GM12878 (cell line): Measurements from ENCODE around the gene SNAI3. TPM values are rescaled to one million over a fixed set of nuclear protein-coding genes. Genes with fewer than 3 reads are reported as not detected.

Experiments
- ATAC-seq: fragments of 200-7000 bp; cut with Tn5 transposase; 3 replicates; pipeline ENCODE4 v1.9.1; 2020; ENCODE audit warnings: mild to moderate bottlenecking, moderate library complexity
- BruUV-seq: library from RNA; stranded (reverse); fragments of 400-500 nt; replicated peaks from 2 replicates; lab custom pipeline; 2021; lab: Mats Ljungman, UMichigan
- CTCF ChIA-PET: fragments of 300-600 bp; sonication (Branson Sonifier 250); formaldehyde crosslinking; extraction: SDS; loops from one replicate; lab custom pipeline; 2021; ENCODE audit warnings: inconsistent platforms; lab: Yijun Ruan, JAX
- POLR2A ChIA-PET: fragments of 350-600 bp; formaldehyde crosslinking; extraction: SDS; loops from one replicate; lab custom pipeline; 2021; ENCODE audit warnings: inconsistent platforms; lab: Charles Lee
- RAD21 ChIA-PET: fragments of 300-600 bp; sonication (Branson Sonifier 250); formaldehyde crosslinking; loops from one replicate; lab custom pipeline; 2023; ENCODE audit warnings: antibody characterized with exemption; ENCODE audit not compliant: unreplicated experiment; lab: Charles Lee
- SMC1A ChIA-PET: fragments of 300-600 bp; sonication (Branson Sonifier 250); formaldehyde crosslinking; loops from one replicate; lab custom pipeline; 2023; ENCODE audit not compliant: unreplicated experiment, uncharacterized antibody; lab: Charles Lee
- DNase-seq: peaks from one replicate; pipeline ENCODE4 v3.0.0-alpha.2; 2011; ENCODE audit warnings: low read depth, low spot score
- FAIRE-seq: peaks from 3 replicates; lab custom pipeline; 2011; peaks lifted over from hg19 to GRCh38; lab: Jason Lieb, UNC
- H2AFZ ChIP-seq: 2 replicates; pipeline ENCODE4 v1.6.0; 2011; ENCODE audit warnings: low read depth, low read length, control low read depth; ENCODE audit not compliant: control insufficient read depth
- H3K27ac ChIP-seq: 2 replicates; pipeline ENCODE4 v1.5.1; 2011; ENCODE audit warnings: control low read depth; ENCODE audit not compliant: control insufficient read depth, insufficient read depth
- H3K27me3 ChIP-seq, 2 experiments: replicated peaks in 1 of 2; 2 replicates each; pipeline versions ENCODE4 v1.6.0 to v1.6.1; 2011; ENCODE audit warnings: low read length in 1 of 2; ENCODE audit not compliant: control insufficient read depth in 2 of 2, insufficient read depth in 2 of 2
- H3K36me3 ChIP-seq, 2 experiments: 2 replicates each; pipeline ENCODE4 v1.5.1; 2011; ENCODE audit warnings: low read length in 1 of 2; ENCODE audit not compliant: control insufficient read depth in 2 of 2, insufficient read depth in 2 of 2
- H3K4me1 ChIP-seq: 2 replicates; pipeline ENCODE4 v1.6.1; 2011; ENCODE audit warnings: mild to moderate bottlenecking, low read length, moderate library complexity, mixed read lengths; ENCODE audit not compliant: control insufficient read depth, insufficient read depth
- H3K4me2 ChIP-seq: 2 replicates; pipeline ENCODE4 v1.6.0; 2011; ENCODE audit warnings: control low read depth; ENCODE audit not compliant: control insufficient read depth, insufficient read depth
- H3K4me3 ChIP-seq: fragments of 200-600 bp; sonication (generic); 2 replicates; pipeline ENCODE4 v1.5.1; 2016
- H3K79me2 ChIP-seq: 2 replicates; pipeline ENCODE4 v1.6.0; 2011; ENCODE audit warnings: low read length; ENCODE audit not compliant: control insufficient read depth, insufficient read depth
- H3K9ac ChIP-seq: 2 replicates; pipeline ENCODE4 v1.8.0; 2011; ENCODE audit warnings: low read length, control low read depth, mixed read lengths; ENCODE audit not compliant: control insufficient read depth, insufficient read depth
- H3K9me3 ChIP-seq: replicated peaks from 3 replicates; pipeline ENCODE4 v1.5.1; 2011; ENCODE audit warnings: mild to moderate bottlenecking, low read length; ENCODE audit not compliant: control insufficient read depth, insufficient read depth
- H4K20me1 ChIP-seq: 2 replicates; pipeline ENCODE4 v1.6.0; 2011; ENCODE audit not compliant: control insufficient read depth, insufficient read depth
- CHD1 ChIP-seq: IDR thresholded peaks from 2 replicates; pipeline ENCODE4 v1.6.1; 2012; ENCODE audit warnings: low read depth, low read length, improper control_type of control experiment
- RFX5 ChIP-seq: IDR thresholded peaks from 2 replicates; pipeline ENCODE4 v1.6.1; 2011; ENCODE audit warnings: low read depth, low read length, improper control_type of control experiment
- TARDBP ChIP-seq: IDR thresholded peaks from 2 replicates; pipeline ENCODE4 v1.6.1; 2016; ENCODE audit warnings: borderline replicate concordance
- YY1 ChIP-seq: IDR thresholded peaks from 2 replicates; pipeline ENCODE4 v1.6.1; 2011; ENCODE audit warnings: low read depth, mild to moderate bottlenecking, low read length
- ZBTB33 ChIP-seq: fragments of 450-650 bp; IDR thresholded peaks from 2 replicates; pipeline ENCODE4 v1.6.1; 2017; ENCODE audit warnings: mild to moderate bottlenecking
- WGBS: methylation state at CpG from one replicate; pipeline ENCODE4 v1.1.6; 2016; ENCODE audit warnings: low lambda C conversion rate; ENCODE audit not compliant: insufficient replicate concordance, insufficient coverage; ENCODE audit errors: missing lambda C conversion rate; 5-methylcytosine and 5-hydroxymethylcytosine counted together
- in situ Hi-C: fragments of 300-500 bp; cut with MboI; formaldehyde crosslinking; loops from 9 replicates; pipeline ENCODE4 v1.14.3; 2018; ENCODE audit warnings: mixed read lengths
- intact Hi-C: fragments of 100-400 bp; cut with micrococcal nuclease; formaldehyde crosslinking; loops from one replicate; pipeline ENCODE4 v1.14.2; 2022; ENCODE audit not compliant: unreplicated experiment
- polyA plus RNA-seq, 11 experiments: library from polyadenylated mRNA; depleted of rRNA in 4 of 11; unstranded in 6 of 11; stranded (reverse) in 5 of 11; fragments of >200 nt; fragmentation: Nextera tagmentation in 4 of 11; fragmentation: Illumina TruSeq in 1 of 11; extraction: Ambion mirVana in 4 of 11; extraction: Trizol in 1 of 11; gene quantifications; 1 replicate in 1 of 11; 2 replicates in 10 of 11; pipeline versions ENCODE4 v1.2.1 to v1.2.3, GENCODE V29; 2011 to 2016; ENCODE audit warnings: inconsistent platforms in 2 of 11, missing spikeins in 2 of 11, low read depth in 1 of 11
- total RNA-seq, 4 experiments: library from RNA; depleted of rRNA in 3 of 4; stranded (reverse); fragments of >200 nt in 3 of 4; fragmentation: Illumina TruSeq in 1 of 4; extraction: Trizol in 1 of 4; gene quantifications; 2 replicates each; pipeline versions ENCODE4 v1.2.1 to v1.2.3, GENCODE V29; 2013 to 2021

Gene SNAI3
- total and polyA plus RNA-seq, 10 of the 15 experiments (the other 5 are each of a cell fraction or from before 2014, with no cell fraction given): 0.21 to 7.4 (median 3.0) TPM

GRCh38 chr16:88700322-88700635 is 14.0 kb upstream of the SNAI3 start:
- no peaks in the 10 kb centered on the region for H3K27me3 ChIP-seq
- no peaks in the 10 kb centered on the region for H3K9me3 ChIP-seq
- ChIA-PET CTCF (interaction anchor here (0.5 to 3.3 kb wide), 8 partner anchors 9 to 152 kb away, joined by 3 to 26 read pairs (median 6); partner anchors contain the start of gene MVD), SMC1A (interaction anchor here (0.7 to 1.9 kb wide), 5 partner anchors 12 to 129 kb away, joined by 3 to 7 read pairs (median 3); no protein-coding TSS in a partner anchor), POLR2A (interaction anchor here (0.8 to 2.3 kb wide), 7 partner anchors 8 to 51 kb away, joined by 3 to 6 read pairs (median 4); partner anchors contain the start of genes MVD and SNAI3)
- peak overlapping the region; percentile 65; the same call in 1 of the 2 replicates for H3K4me3 ChIP-seq
- H2AFZ ChIP-seq: peak overlapping the region; percentile 58; the same call in 1 of the 2 replicates
- no TSS peak for BruUV-seq
- intact Hi-C loops: no loop called here
- peaks cover 32% of the 10 kb centered on the region for H3K79me2 ChIP-seq
- no peak for DNase-seq
- in situ Hi-C loops: no loop called here
- no peak for ATAC-seq
- FAIRE-seq: peak; percentile 71
- H3K36me3 ChIP-seq: peaks cover 0 to 7% of the 10 kb centered on the region in 2 experiments; a peak in 2 of 4 replicates
- H3K27ac ChIP-seq: peak overlapping the region; percentile 90
- no peak for TF ChIP-seq YY1
- no peak for TF ChIP-seq RFX5
- 0 out of 2 replicates have a peak, but pooled peaks have one; percentile 29 for TF ChIP-seq CHD1
- TF ChIP-seq TARDBP: no peak
- TF ChIP-seq ZBTB33: no peak
- TF ChIP-seq, all 136 proteins: peak for 1
- Histone ChIP-seq H3K4me2 (peak overlapping the region; percentile 95), H4K20me1 (no peaks in the 10 kb centered on the region), H3K9ac (peak overlapping the region; percentile 75), H3K4me1 (peaks cover 55% of the 10 kb centered on the region)
- 16% methylated on average over 14 of the region's 14 CpGs for WGBS
- RAD21 ChIA-PET: interaction anchor here (2.5 kb wide), 1 partner anchor 19 kb away, joined by 10 read pairs; no protein-coding TSS in a partner anchor
